Activated CD4-positive, CD25-positive, alpha-beta regulatory T cell treated with anti-CD3 and anti-CD28 coated beads, Interleukin-2, amount 50 U/mL, for 16 hours (primary cell): Measurements from ENCODE around the gene FABP3.

ENCODE experiments used
- DNase-seq: peaks from one replicate; pipeline ENCODE4 v3.0.0-alpha.2; 2020; ENCODE audit warnings: low read depth, low spot score

FABP3 gene

DNA sequence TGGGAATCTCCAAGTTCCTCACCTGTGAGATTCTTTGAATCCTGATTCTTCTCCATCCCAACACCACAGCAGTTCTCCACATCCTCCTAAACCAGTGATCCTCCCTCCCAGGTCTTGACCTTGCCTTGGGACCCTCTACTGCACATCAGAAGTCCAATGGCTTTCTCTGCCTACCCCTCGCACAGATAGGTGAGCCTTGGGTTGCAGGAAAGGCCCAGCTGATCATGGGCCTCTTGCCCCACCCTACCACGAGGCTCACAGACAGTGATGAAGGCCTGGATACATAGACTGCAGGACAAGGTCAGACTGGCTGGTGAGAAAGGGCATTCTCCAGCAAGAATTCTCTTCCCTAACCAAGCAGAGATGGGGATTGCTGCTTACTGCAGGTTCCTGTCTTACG lies 825 bp downstream of the FABP3 start:
- DNase-seq, result no peak

GRCh38 chr1:31371121-31371959 lies 1.5 kb downstream of the FABP3 start:
- DNase-seq, result no peak

DNA sequence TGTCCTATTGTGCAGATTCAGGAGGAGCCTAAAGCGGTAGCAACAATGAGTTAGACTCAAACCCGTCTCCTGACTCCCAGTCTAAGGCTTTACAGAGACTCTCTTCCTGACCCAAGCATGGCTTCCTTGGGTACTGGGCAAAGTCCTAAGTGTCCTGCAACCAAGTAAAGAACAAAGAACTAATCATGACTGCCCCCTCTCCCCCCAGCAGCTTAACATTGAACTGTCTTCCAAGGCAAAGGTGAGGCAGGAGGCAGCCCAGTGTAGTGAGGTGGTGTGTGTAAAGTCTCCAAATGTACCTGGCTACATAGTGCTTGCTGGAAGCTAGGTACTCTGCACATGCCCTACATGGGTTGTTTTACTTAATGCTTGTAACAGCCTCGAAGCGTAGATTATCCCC lies 2.3 kb downstream of the FABP3 start:
- no peak for DNase-seq

GRCh38 chr1:31370021-31370420 lies 2.9 kb downstream of the FABP3 start:
- no peak for DNase-seq

DNA sequence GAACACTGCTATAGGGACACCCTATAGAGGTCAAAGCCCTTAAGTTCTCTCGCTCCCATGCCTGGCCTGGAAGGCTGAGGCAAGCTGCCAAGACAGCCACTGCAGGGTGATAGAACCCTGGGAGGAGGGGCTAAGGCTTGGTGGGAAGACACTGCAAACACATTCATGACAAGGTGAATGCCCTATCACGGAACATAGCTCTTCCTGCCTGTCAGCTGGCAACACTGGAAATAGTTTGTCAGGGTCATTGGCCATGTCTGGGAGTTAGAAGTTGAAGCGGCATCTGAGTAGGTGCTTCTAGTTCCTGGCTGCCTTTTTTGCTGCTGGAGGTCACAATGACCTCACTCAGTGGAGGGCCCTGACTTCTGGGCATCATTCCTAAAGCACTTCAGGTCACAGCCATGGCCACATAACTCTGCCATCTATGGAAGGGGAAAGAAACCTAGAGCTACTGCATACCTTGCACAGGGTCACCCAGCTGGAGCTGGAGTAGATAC lies 4.2 kb downstream of the FABP3 start:
- DNase-seq, result no peak

DNA sequence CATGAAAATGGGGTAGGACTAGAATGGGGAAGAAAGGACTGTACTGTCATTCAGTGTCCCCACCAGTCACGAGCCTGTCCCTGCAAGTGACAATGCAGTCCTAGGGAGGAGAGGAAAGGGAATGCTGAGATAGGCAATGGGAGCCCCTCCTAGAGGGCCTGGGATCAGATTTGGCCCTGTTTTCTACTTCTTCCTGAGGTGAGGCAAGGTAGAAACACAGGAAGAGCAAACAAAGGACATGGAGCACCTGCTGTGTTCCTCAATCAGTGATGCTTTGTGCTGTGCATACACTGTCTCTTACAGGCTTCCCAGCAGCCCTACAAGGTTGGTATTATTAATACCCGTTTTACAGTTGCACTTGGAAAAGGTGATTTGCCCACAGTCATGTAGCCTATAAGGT lies 6.1 kb downstream of the FABP3 start:
- DNase-seq, result no peak

DNA sequence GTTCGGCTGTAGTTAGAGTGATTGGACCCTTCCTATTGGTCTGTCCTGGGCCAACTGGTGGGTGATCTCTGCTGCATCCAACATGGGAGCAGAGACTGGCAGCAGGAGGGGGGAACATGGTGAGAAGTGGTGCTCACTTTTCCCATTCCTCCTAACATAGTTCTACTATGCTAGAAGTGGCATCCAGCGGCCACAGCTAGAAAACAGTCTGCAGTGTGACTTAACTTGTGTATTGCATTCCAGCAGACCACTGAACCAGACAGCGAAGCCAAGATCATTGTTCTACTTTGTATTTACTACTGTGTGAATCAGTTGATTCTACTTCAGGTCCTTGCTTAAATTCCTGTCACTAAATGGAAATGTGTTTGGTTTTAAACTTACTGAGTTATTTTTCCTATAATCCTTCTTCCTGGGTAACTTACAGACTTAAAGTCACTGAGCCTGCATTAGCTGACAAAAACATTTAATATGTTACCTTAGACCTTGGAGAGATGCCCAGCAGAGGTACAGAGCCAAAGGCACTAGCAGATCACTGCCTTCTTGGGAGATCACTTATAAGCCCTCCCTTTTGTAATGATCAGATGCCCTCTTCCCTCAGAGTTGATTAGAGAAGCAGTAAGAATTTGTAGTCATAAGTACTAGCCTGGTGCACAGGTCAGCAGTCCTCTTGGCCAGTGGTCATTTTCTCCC lies 8.2 kb downstream of the FABP3 start:
- DNase-seq, result no peak

GRCh38 chr1:31362032-31362431 lies 10.8 kb downstream of the FABP3 start:
- DNase-seq, result no peak

DNA sequence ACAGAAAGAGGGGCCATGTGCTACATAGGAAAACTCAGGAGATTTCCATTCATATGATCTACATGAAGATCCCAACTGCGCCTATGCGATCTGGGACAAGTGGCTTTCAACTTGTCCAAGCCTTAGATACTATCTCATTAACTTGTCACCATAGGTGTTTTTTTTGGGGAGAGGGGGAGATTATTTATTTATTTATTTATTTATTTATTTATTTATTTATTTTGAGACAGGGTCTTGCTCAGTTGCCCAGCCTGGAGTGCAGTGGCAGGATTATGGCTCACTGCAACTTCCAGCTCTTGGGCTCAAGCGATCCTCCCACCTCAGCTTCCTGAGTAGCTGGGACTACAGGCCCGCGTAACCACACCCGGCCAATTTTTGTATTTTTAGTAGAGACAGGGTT lies 11.3 kb downstream of the FABP3 start:
- no peak for DNase-seq

GRCh38 chr1:31356427-31356826 lies 16.4 kb downstream of the FABP3 start:
- no peak for DNase-seq

DNA sequence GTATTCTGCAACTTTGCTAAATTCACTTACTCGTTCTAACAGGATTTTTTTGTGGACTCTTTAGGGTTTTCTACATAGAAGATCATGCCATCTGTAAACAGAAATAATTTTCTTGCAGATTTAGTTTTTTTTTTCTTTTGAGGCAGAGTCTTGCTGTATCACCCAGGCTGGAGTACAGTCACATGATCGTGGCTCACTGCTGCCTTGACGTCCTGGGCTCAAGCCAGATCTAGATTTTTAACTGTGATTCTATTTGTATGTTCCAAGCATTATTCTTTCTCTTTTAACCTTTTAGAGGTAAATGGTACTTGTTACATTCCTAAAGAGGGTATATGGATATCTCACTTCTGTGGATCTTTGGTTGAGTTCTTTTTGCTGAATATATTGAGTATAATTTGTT lies 18.6 kb downstream of the FABP3 start:
- no peak for DNase-seq

DNA sequence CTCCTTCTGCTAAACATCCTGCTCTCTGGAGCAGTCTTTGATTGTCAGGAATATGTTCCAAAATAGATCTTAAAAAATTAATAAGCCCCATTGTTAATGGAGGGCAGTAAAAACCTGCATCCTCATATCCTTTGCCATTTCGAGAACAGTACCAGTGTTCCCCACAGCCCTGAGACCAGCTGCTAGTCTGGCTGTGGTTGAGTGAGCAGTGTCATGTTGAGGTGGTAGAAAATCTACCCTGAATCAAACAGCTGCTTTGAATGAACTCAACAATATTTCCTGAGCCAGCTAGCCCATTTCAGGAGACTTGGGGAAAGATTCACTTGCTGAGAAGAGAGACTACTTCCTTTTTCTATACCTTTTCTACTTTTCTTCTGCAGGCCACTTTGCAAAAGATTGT lies 24.4 kb downstream of the FABP3 start:
- DNase-seq, result no peak

- DNase-seq, result no peak
Measured at GRCh38 chr1:31346785-31347184, 26.1 kb downstream of the FABP3 start.

- DNase-seq, result no peak
Measured at GRCh38 chr1:31345635-31346034, 27.2 kb downstream of the FABP3 start.

GRCh38 chr1:31344503-31344902 lies 28.4 kb downstream of the FABP3 start:
- no peak for DNase-seq

- DNase-seq, result no peak
Measured at GRCh38 chr1:31336687-31337467, 36.0 kb downstream of the FABP3 start.

DNA sequence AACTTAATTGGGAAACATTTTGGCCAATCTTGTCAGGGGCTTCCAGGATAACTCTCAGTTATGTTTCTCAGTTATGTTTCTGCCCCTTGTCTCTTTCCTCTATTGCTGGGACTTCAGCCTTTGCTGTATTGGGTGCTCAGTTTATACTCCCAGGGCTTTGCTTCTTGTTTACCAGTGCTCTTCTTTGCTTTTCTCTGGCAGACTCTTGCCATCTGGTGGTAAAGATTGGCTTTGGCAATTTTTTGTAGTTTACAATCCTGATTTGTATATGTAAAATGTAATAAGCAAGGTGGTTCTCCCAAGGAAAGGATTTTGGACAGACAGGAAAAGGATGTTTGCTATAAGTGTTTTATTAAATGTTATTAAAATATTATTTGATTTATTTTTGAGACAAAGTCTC lies 37.9 kb downstream of the FABP3 start:
- no peak for DNase-seq

DNA sequence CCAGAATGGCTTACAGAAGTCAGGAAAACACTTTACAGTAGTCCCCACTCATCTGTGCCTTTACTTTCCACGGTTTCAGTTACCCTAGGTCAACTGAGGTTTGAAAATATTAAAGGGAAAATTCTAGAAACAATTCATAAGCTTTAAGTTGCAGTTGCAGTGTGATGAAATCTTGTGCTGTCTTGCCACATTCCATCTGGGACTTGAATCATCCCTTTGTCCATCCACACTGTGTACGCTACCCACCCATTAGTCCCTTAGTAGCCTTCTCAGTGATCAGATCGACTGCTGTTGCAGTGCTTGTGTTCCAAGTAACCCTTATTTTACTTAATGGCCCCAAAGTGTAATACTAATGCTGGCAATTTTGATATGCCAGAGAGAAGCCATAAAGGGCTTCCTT lies 45.5 kb downstream of the FABP3 start:
- DNase-seq, result no peak

- no peak for DNase-seq
Measured at GRCh38 chr1:31326461-31326860, 46.4 kb downstream of the FABP3 start.

DNA sequence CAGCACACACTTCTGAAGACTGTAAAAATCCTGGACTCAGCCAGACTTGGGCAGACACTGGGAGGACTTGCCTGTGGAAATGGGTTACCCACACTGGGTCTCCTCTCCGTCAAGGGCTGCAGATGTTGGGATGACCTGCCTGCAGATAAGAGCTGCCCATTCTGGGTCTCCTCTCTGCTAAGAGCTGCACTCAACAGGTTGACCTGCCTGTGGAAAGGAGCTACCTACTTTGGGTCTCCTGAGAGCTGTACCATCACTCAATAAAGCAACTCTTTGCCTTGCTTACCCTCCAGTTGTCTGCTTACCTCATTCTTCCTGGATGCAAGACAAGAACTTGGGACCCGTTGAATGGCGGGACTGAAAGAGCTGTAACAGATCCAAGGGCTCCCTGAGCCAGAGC lies 47.9 kb downstream of the FABP3 start:
- DNase-seq, result no peak

- DNase-seq, result no peak
Measured at GRCh38 chr1:31324093-31324492, 48.8 kb downstream of the FABP3 start.

DNA sequence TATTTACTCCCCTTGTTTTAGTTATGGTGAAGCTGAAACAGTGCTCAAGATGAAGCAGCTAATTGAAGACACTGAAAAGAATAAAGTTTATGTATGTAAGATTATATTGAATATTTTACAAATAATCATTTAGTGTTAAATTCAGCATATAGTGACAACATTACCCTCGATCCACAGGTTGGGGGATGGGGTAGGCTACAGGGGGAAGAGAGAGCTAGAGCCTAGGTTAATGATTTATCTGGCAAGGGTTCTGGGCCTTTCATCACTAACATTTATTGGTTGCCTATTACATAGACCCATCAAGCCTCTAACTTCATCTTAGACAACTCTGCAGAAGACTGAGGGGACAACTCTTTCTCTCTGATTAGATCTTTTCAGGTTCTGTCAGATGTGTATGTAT lies 54.7 kb downstream of the FABP3 start:
- DNase-seq, result no peak
